Thoracic aorta (tissue), 2 donors: ENCODE data around the gene PLEKHM2. TPM values are rescaled to one million over a fixed set of nuclear protein-coding genes. Genes with fewer than 3 reads are reported as not detected.
"Not testable (repeated sequence)": the region's sequence is repeated elsewhere in the genome, so short reads cannot be mapped to it uniquely, and the experiment has no call there.

Experiments
- ATAC-seq: fragments of 150-250 bp; one replicate; pipeline ENCODE4 v1.8.0; 2017; ENCODE audit warnings: low read depth; ENCODE audit not compliant: insufficient number of reproducible peaks, low FRiP score
- DNase-seq: peaks from one replicate; pipeline ENCODE4 v3.0.0-alpha.2; 2020; ENCODE audit warnings: low spot score
- H3K27ac ChIP-seq, 2 donors: fragments of 200-600 bp; sonication (generic); 1 replicate in 1 of 2; 2 replicates in 1 of 2; pipeline ENCODE4 v1.5.1; 2016; ENCODE audit warnings: mild to moderate bottlenecking in 2 of 2, moderate library complexity in 2 of 2
- H3K27me3 ChIP-seq: fragments of 200-600 bp; sonication (generic); replicated peaks from 2 replicates; pipeline ENCODE4 v1.6.0; 2016; ENCODE audit warnings: mild to moderate bottlenecking; ENCODE audit not compliant: insufficient read depth
- H3K36me3 ChIP-seq: fragments of 200-600 bp; sonication (generic); one replicate; pipeline ENCODE4 v1.5.1; 2016
- H3K4me1 ChIP-seq, 2 donors: fragments of 200-600 bp; sonication (generic); 1 replicate in 1 of 2; 2 replicates in 1 of 2; pipeline versions ENCODE4 v1.5.1 to v1.6.0; 2016; ENCODE audit warnings: low read depth in 2 of 2, mild to moderate bottlenecking in 1 of 2; ENCODE audit not compliant: control insufficient read depth in 1 of 2
- H3K4me3 ChIP-seq: fragments of 200-600 bp; sonication (generic); 2 replicates; pipeline ENCODE4 v1.5.1; 2016; ENCODE audit warnings: mild to moderate bottlenecking
- H3K9me3 ChIP-seq: fragments of 200-600 bp; sonication (generic); 2 replicates; pipeline ENCODE4 v1.5.1; 2016
- CTCF ChIP-seq: fragments of 200-600 bp; sonication (generic); IDR thresholded peaks from one replicate; pipeline ENCODE4 v1.5.1; 2019; ENCODE audit warnings: antibody characterized with exemption
- total RNA-seq, 2 donors: library from RNA; depleted of rRNA; stranded (reverse); fragments of >200 nt; gene quantifications; one replicate each; pipeline versions ENCODE4 v1.1.0 to v1.2.3, GENCODE V29; 2016

The PLEKHM2 gene
- total RNA-seq, 2 donors from 2014 or later: 53.7 to 74.6 TPM

- Histone ChIP-seq H3K4me3 (no peak overlapping the region), H3K4me1 (no peaks in the 10 kb centered on the region), H3K27me3 (no peaks in the 10 kb centered on the region), H3K9me3 (no peaks in the 10 kb centered on the region), H3K27ac (no peak overlapping the region), H3K36me3 (peaks cover 35% of the 10 kb centered on the region)
- no peak for DNase-seq
- ATAC-seq: no peak
- no peak for TF ChIP-seq CTCF
These were observed 43.5 kb upstream of the PLEKHM2 start for GRCh38 chr1:15640667-15641066.

- Histone ChIP-seq H3K36me3 (peaks cover 14% of the 10 kb centered on the region), H3K27ac (no peak overlapping the region), H3K4me1 (no peaks in the 10 kb centered on the region), H3K4me3 (no peak overlapping the region), H3K9me3 (no peaks in the 10 kb centered on the region), H3K27me3 (no peaks in the 10 kb centered on the region)
- no peak for ATAC-seq
- no peak for DNase-seq
- TF ChIP-seq CTCF: no peak
These were observed 34.2 kb upstream of the PLEKHM2 start for GRCh38 chr1:15649937-15650336.

- ATAC-seq (no peak), DNase-seq (no peak)
- no peaks in the 10 kb centered on the region for H3K4me1 ChIP-seq
- H3K27me3 ChIP-seq: no peaks in the 10 kb centered on the region
- no peak for TF ChIP-seq CTCF
- peaks cover 14% of the 10 kb centered on the region for H3K36me3 ChIP-seq
- H3K9me3 ChIP-seq: no peaks in the 10 kb centered on the region
- H3K4me3 ChIP-seq: no peak overlapping the region
- H3K27ac ChIP-seq: no peak overlapping the region
These were observed 33.7 kb upstream of the PLEKHM2 start for GRCh38 chr1:15650433-15650832.

- H3K4me3 ChIP-seq, H3K4me1 ChIP-seq, ATAC-seq, DNase-seq, H3K27me3 ChIP-seq, H3K27ac ChIP-seq, H3K9me3 ChIP-seq: not testable (repeated sequence)
- H3K36me3 ChIP-seq: peaks cover 10% of the 10 kb centered on the region
These were observed 32.0 kb upstream of the PLEKHM2 start for GRCh38 chr1:15652130-15652529.

GRCh38 chr1:15654091-15654690, 29.9 kb upstream of the PLEKHM2 start:
- peaks cover 14% of the 10 kb centered on the region for H3K36me3 ChIP-seq
- no peak for ATAC-seq
- no peaks in the 10 kb centered on the region for H3K4me1 ChIP-seq
- no peak overlapping the region for H3K4me3 ChIP-seq
- DNase-seq: no peak
- H3K27ac ChIP-seq: no peak overlapping the region
- TF ChIP-seq CTCF: no peak
- H3K9me3 ChIP-seq: no peaks in the 10 kb centered on the region
- H3K27me3 ChIP-seq: no peaks in the 10 kb centered on the region

GRCh38 chr1:15656464-15656863, 27.7 kb upstream of the PLEKHM2 start:
- DNase-seq (no peak), ATAC-seq (no peak)
- Histone ChIP-seq H3K4me3 (no peak overlapping the region), H3K27ac (no peak overlapping the region), H3K9me3 (no peaks in the 10 kb centered on the region), H3K36me3 (peaks cover 28% of the 10 kb centered on the region), H3K4me1 (no peaks in the 10 kb centered on the region), H3K27me3 (no peaks in the 10 kb centered on the region)
- TF ChIP-seq CTCF: no peak
